IPS-15b (cell line): ENCODE results near the gene REX1BD.
"Not testable (repeated sequence)": the region's sequence is repeated elsewhere in the genome, so short reads cannot be mapped to it uniquely, and the experiment has no call there.

Experiments
- H3K27me3 ChIP-seq: one replicate; pipeline ENCODE4 v1.6.1; 2013; ENCODE audit warnings: low read length; ENCODE audit not compliant: control insufficient read depth, insufficient read depth
- H3K36me3 ChIP-seq: one replicate; pipeline ENCODE4 v1.6.1; 2013; ENCODE audit warnings: low read length; ENCODE audit not compliant: control insufficient read depth, insufficient read depth
- H3K4me1 ChIP-seq: one replicate; pipeline ENCODE4 v1.6.1; 2013; ENCODE audit warnings: mild to moderate bottlenecking, low read length; ENCODE audit not compliant: control insufficient read depth, insufficient read depth
- H3K4me3 ChIP-seq: one replicate; pipeline ENCODE4 v1.5.1; 2013; ENCODE audit warnings: low read depth, low read length
- H3K9ac ChIP-seq: one replicate; pipeline ENCODE4 v1.6.1; 2013; ENCODE audit warnings: low read depth, mild to moderate bottlenecking, low read length
- H3K9me3 ChIP-seq: one replicate; pipeline ENCODE4 v1.6.1; 2013; ENCODE audit warnings: mild to moderate bottlenecking, low read length; ENCODE audit not compliant: control insufficient read depth, insufficient read depth

Gene REX1BD

DNA sequence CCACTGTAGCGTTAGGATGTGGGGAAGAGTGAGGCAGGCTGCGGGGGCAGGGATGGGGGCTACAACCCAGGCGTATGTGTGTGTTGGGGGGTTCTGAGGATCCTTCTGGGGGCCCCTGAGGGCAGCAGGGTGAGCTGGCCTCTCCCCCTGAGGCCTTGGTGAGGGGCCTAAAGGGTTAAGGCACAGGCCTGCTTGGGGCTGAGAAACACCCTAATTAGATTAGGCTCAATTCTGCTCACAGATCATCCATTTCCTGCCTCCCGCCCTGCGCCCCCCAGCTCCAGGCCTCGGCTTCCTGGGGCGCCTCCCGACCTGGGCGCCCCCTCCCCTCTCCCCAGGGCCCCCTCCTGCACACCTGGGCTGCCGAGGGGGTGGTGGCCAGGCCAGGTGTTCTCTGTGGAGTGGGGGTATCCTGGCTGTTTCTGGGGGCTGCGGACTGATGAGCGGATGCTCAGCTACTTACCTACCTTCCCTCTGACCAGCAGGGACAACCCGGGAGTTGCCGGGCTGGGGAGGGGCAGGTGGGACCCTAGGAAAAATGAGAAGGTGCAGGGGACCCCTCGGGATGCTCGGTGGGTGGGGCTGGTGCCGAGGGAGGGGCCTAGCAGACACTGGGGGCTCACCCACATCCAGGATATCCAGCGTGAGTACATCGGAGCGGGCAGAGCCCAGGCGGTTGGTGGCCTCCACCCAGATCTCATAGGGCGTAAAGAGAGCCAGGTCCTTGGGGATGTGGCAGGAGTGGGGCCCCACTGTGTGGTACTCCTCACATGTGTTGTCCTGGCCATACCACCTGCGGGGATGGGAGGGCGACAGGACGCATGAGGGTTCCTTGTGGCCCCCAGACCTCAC, 9.4 kb downstream of the REX1BD start:
- Histone ChIP-seq H3K36me3 (no peaks in the 10 kb centered on the region), H3K4me3 (no peak overlapping the region), H3K9me3 (no peaks in the 10 kb centered on the region), H3K4me1 (peaks cover 16% of the 10 kb centered on the region), H3K9ac (no peak overlapping the region), H3K27me3 (peaks cover 14% of the 10 kb centered on the region)

DNA sequence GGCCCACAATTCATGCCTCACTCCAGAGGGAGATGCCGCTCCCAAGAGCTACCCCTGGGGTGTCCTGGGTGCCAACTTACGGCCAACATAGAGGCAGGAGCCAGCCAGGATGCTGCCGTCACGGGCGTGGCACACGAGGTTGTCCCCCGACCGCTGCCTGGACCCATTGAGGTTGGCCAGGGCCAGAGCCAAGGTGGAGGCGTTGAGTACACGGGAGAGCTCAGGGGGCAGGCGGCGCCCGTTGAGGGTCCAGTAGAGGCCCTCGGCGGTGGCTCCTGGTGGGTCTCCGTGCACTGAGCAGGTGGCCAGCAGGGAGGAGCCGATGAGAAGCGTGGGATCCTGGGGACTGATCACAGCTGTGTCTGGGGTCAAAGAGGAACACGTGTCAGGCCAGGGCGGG, 10.9 kb downstream of the REX1BD start:
- Histone ChIP-seq H3K27me3 (peaks cover 27% of the 10 kb centered on the region), H3K4me3 (no peak overlapping the region), H3K36me3 (no peaks in the 10 kb centered on the region), H3K9ac (no peak overlapping the region), H3K4me1 (peaks cover 17% of the 10 kb centered on the region), H3K9me3 (no peaks in the 10 kb centered on the region)

DNA sequence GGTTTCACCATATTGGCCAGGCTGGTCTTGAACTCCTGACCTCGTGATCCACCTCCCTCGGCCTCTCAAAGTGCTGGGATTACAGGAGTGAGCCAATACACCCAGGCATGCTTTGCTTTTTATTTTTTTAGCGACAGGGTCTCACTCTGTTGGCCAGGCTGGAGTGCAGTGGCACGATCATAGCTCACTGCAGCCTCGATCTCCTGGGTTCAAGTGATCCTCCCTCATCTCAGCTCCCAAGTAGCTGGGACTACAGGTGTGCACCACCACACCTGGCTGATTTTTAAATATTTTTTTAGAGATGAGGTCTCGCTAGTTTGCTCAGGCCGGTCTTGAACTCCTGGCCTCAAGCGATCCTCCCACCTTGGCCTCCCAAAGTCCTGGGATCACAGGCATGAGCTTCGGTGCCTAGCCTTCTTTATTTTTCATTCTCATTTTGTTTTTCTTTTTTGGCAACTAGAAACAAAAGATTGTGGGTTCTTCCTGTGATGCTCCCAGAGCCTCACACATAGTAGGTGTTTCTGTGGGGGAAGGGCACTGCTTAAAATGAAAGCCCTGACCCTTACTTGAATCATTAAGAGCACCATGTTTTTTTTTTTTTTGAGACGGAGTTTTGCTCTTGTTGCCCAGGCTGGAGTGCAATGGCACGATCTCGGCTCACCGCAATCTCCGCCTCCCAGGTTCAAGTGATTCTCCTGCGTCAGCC, 12.2 kb downstream of the REX1BD start:
- H3K4me1 ChIP-seq = peaks cover 12% of the 10 kb centered on the region
- H3K36me3 ChIP-seq, H3K4me3 ChIP-seq, H3K9ac ChIP-seq, H3K9me3 ChIP-seq: not testable (repeated sequence)
- H3K27me3 ChIP-seq = peaks cover 40% of the 10 kb centered on the region

DNA sequence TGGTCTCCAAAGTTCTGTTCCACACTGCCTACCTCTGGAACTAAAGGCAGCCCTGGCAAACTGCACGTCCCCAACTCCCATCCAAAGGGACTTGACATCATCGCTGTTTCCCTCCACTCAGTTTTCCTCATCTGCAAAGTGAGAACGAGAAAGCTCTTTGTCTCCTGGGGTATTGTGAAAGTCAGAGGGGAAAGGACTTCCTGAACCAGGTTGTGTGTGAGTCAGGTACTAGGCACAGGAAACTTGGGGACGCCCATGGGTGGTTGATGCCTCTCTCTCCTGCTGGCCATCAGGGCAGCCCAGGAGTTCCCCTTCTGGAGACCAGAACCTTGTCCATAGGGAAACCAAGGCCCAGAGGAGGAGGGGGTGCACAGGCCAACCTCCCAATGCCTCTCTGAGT, 13.3 kb downstream of the REX1BD start:
- H3K36me3 ChIP-seq = no peaks in the 10 kb centered on the region
- no peak overlapping the region for H3K9ac ChIP-seq
- no peak overlapping the region for H3K4me3 ChIP-seq
- peaks cover 12% of the 10 kb centered on the region for H3K4me1 ChIP-seq
- H3K27me3 ChIP-seq = peaks cover 44% of the 10 kb centered on the region
- H3K9me3 ChIP-seq = no peaks in the 10 kb centered on the region

DNA sequence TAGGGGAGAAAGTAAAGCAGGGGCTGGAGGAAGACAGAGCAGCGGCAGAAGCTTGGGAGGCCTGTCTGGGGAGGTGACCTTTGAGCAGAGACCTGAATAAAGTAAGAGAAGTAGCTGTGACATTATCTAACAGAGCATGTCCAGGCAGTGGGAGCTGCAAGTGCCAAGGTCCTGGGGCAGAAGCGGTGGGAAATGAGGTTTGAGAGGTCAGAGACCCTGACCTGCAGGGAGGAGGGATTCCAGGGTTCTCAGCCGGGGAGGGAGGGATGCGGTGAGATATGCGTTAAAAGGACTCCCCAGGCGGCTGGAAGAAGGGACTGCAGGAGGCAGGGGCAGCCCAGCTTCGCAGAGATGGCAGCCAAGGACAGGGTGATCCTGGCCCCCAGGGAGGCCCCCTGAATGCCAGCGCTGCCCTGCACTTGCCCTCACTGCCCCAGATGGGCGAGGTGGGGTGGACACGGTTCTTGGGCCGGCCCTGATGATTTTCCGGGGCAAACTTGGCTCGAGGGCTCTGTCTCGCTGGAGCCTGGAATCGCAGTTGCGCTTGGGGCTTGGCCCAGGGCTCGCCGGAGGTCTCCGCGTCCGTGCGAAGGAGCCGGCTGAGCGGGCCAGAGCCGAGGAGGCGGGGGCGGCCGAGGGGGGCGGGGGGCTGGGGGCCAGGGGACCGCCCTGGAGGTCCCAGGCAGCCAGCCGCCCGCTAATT, 14.8 kb downstream of the REX1BD start:
- peak overlapping the region; percentile 48 for H3K4me3 ChIP-seq
- H3K27me3 ChIP-seq = peaks cover 59% of the 10 kb centered on the region
- H3K9me3 ChIP-seq = no peaks in the 10 kb centered on the region

DNA sequence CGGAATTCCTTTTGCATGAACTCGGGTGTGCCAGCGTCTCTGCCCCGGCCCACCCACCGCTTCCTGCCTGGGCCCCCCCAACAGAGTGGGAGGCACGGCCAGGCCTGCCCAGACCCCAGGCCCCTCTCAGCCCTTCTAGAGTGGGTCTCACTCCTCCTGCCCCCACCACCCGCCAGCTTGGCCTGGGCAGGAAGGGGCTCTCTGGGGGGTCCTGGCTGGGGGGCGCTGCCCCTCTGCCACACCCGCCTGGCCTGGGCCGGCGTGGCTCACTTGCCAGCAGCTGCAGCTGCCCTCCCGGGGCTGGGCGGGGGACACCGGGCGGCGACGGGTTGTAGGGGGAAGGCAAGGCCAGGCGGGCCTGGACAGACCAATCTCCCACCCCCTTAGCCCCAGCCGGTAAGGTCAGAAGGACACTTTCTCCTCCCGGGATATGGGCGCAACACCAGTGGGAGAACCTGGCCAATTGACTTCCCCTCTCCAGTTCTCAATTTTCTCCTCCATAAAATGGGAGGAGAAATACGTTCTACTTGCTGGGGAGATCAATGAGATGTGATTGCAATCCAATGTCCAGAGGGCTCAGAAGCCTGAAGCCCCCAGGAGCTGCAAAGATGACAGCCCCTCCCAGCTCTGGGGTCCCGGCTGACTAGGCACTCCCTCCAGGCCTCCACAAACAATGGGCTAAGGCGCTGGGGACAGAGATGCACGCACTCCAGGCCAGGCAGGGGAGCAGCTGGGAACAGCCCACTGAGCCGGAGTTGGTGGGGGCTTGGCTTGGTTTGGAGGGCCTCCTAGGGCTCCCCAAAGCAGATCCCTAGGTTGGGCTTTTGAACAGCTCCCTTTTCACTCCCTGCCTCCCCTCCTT, 15.6 kb downstream of the REX1BD start:
- no peak overlapping the region for H3K9ac ChIP-seq
- no peaks in the 10 kb centered on the region for H3K9me3 ChIP-seq

More for the DNA sequence above, 14.8 kb downstream of the REX1BD start:
- Histone ChIP-seq H3K36me3 (no peaks in the 10 kb centered on the region), H3K4me1 (peaks cover 16% of the 10 kb centered on the region), H3K9ac (no peak overlapping the region)

DNA sequence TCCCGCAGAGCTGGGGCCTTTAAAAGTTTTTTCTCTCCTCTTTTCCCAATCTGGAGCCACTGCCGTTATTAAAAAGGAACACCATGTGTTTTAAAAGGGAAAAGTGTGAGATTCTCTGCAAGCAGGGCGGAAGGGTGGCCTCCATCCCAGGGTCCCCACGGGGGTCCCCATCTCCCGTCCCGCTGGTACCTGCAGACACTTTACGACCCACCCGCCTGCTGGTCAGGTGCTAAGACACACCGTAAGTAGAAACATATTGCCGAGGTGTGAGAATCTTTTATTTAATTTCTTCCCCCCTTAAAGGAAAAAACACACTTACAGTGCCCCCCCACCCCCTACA, 16.2 kb downstream of the REX1BD start:
- Histone ChIP-seq H3K9me3 (no peaks in the 10 kb centered on the region), H3K4me1 (peaks cover 22% of the 10 kb centered on the region), H3K36me3 (no peaks in the 10 kb centered on the region), H3K9ac (no peak overlapping the region), H3K4me3 (peak overlapping the region; percentile 18), H3K27me3 (peaks cover 72% of the 10 kb centered on the region)

More for the DNA sequence above, 15.6 kb downstream of the REX1BD start:
- Histone ChIP-seq H3K36me3 (no peaks in the 10 kb centered on the region), H3K4me3 (peak overlapping the region; percentile 30), H3K4me1 (peaks cover 17% of the 10 kb centered on the region), H3K27me3 (peaks cover 66% of the 10 kb centered on the region)

DNA sequence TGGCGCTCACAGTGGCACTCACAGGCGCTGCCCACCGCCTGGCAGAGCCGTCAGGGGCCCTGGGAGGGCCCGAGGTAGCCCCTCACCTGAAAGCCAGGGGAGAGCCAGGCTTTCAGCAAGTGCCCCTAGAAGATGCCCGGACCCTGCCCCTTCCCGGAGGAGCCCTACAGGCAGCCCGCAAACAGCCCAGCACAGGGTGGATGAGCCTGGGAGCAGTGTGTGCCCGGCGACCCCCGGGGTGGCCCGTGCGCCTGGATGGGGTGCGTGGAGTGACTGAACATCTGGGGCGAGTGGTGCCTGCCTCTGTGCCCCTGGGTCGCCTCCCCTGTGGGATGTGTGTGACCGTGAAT, 16.6 kb downstream of the REX1BD start:
- Histone ChIP-seq H3K4me3 (peak overlapping the region; percentile 37), H3K9me3 (no peaks in the 10 kb centered on the region), H3K9ac (no peak overlapping the region), H3K36me3 (no peaks in the 10 kb centered on the region), H3K27me3 (peaks cover 76% of the 10 kb centered on the region), H3K4me1 (peaks cover 25% of the 10 kb centered on the region)

DNA sequence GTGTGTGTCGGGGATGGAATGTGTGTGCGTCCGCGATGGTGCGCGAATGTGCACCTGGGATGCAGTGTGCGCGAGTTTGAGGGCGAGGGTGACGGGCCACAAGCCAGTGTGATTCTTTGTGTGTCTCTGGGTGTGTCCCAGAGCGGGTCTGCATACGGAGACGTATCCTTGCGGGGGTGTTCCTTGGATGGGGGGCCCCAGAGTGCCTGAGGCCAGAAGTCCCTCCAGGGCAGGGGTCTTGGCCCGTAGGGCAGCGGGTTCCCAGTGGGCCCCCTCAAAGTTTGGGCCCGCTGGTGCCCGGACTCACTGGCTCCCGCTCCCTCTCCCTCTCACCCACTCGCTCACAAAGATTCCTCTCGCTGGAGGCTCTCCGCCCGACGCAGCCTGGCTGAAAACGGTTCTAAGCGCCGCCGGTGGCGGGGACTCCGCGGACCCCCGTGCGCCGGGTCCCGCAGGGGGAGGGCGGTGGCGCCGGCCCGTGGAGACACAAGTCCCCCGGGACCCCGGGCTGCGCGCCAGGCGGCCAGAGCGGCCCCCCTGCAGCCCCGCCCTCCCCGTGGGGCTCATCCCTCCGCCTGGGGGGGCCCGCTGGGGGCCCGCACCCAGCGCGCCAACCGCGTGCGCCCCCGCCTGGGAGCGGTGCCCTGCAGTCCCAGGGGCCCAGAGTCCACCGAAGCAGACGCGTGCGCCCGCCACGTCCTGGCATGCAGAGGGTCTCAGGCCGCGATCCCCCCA, 17.1 kb downstream of the REX1BD start:
- H3K4me3 ChIP-seq = peak overlapping the region; percentile 37
- H3K9me3 ChIP-seq = no peaks in the 10 kb centered on the region
- H3K9ac ChIP-seq = no peak overlapping the region
- H3K4me1 ChIP-seq = peaks cover 28% of the 10 kb centered on the region
- H3K36me3 ChIP-seq = no peaks in the 10 kb centered on the region
- H3K27me3 ChIP-seq = peaks cover 80% of the 10 kb centered on the region

DNA sequence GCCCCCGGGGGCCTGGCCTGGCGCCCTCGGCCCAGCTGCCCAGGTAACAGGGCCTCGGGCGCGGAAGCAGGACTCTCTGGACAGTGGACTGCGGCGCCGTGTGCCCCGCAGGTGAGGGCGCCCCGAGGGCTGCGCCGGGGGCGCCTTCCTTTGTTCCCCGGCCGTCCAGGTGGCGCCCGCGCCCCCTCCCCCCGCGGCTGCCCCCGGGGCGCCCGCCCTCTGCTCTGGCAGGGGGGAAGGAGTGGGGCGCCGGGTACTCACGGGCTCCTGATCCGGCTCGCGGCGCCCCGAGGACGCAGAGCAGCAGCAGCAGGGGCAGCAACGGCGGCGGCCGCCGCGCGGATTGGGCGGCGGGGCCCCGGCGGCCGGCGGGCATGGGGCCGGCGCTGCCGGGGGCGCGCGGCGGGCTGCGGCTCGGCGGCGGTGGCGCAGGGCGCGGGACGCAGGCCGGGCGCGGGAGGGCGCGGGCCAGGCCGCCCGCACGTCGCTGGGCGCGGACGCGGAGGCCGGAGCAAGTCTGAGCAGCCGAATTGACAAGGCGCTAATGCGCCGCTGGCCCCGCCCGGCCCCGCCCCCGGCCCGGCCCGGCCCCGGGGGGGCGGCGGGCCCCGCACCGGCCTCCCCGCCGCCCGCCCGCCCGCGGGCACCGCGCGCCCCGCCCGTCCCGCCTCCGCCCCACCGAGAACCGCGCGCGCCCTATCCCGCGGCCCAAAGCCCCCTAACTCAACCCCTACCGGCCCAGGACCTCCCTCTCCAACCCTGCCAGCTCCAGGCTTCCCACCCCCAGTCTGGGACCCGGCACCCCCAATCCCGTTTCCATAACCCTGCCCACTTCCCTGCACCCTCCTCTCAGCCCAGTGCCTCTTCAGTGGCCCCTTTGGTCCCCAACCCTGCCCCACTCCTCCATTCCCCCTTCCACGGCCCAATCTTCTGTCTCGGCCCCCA, 18.0 kb downstream of the REX1BD start, which contains the start of gene CRLF1:
TSS of gene CRLF1 (minus strand) at position 519 of the 945 bp plus-strand sequence. CDS start at position 376, 143 bp downstream.
- Histone ChIP-seq H3K9ac (no peak within 1 kb of the TSS), H3K9me3 (no peaks in the 10 kb centered on the region), H3K4me3 (peak within 1 kb of the TSS; percentile 45), H3K36me3 (no peaks in the 10 kb centered on the region), H3K4me1 (peaks cover 30% of the 10 kb centered on the region), H3K27me3 (peaks cover 85% of the 10 kb centered on the region)
